ENCODE results near the gene TINAG.
"Not testable (repeated sequence)": the region's sequence is repeated elsewhere in the genome, so short reads cannot be mapped to it uniquely, and the experiment has no call there.

The TINAG gene

GRCh38 chr6:54320871-54321270 lies 12.6 kb downstream of the TINAG start:
- POLR2A ChIA-PET: no interaction called here
- CTCF ChIA-PET: no interaction called here
- no peak for DNase-seq (ENCODE audit: extremely low spot score)
- TF ChIP-seq ARNT (IDR thresholded peaks at IDR 0.05): no peak
- TF ChIP-seq BHLHE40 (IDR thresholded peaks at IDR 0.05; ENCODE audit: borderline replicate concordance): no peak
- no peak for TF ChIP-seq SP1 (IDR thresholded peaks at IDR 0.05)
- no peak for TF ChIP-seq FOXK2 (IDR thresholded peaks at IDR 0.05)
- TF ChIP-seq SUZ12 (IDR thresholded peaks at IDR 0.05): no peak
- TF ChIP-seq ELF4 (IDR thresholded peaks at IDR 0.05): no peak
- TF ChIP-seq FOXA1 (IDR thresholded peaks at IDR 0.05): no peak
- TF ChIP-seq LEF1 (IDR thresholded peaks at IDR 0.05; ENCODE audit: borderline replicate concordance): no peak
- TF ChIP-seq NFRKB (IDR thresholded peaks at IDR 0.05): no peak
- no peak for TF ChIP-seq CTBP1 (IDR thresholded peaks at IDR 0.05; ENCODE audit: borderline replicate concordance)
- no peak for TF ChIP-seq TARDBP (IDR thresholded peaks at IDR 0.05)
- no peak for TF ChIP-seq FOXM1 (IDR thresholded peaks at IDR 0.05; ENCODE audit: borderline replicate concordance)

- POLR2A ChIA-PET: no interaction called here
- DNase-seq (ENCODE audit: extremely low spot score): no peak
- CTCF ChIA-PET: no interaction called here
- TF ChIP-seq BHLHE40 (IDR thresholded peaks at IDR 0.05; ENCODE audit: borderline replicate concordance) (no peak), FOXA1 (IDR thresholded peaks at IDR 0.05) (no peak), CTBP1 (IDR thresholded peaks at IDR 0.05; ENCODE audit: borderline replicate concordance) (no peak), FOXK2 (IDR thresholded peaks at IDR 0.05) (no peak), SP1 (IDR thresholded peaks at IDR 0.05) (no peak), PKNOX1 (IDR thresholded peaks at IDR 0.05) (no peak), NFRKB (IDR thresholded peaks at IDR 0.05) (no peak), L3MBTL2 (conservative IDR thresholded peaks at IDR 0.05) (no peak), SUZ12 (IDR thresholded peaks at IDR 0.05) (no peak), ARNT (IDR thresholded peaks at IDR 0.05) (no peak), LEF1 (IDR thresholded peaks at IDR 0.05; ENCODE audit: borderline replicate concordance) (no peak), FOXM1 (IDR thresholded peaks at IDR 0.05; ENCODE audit: borderline replicate concordance) (no peak), ZNF384 (IDR thresholded peaks at IDR 0.05) (no peak), ELF4 (IDR thresholded peaks at IDR 0.05) (no peak), TARDBP (IDR thresholded peaks at IDR 0.05) (no peak), HDGF (IDR thresholded peaks at IDR 0.05; ENCODE audit: borderline replicate concordance) (no peak)
These were observed 19.4 kb downstream of the TINAG start for GRCh38 chr6:54327631-54328030.

GRCh38 chr6:54331571-54331970 lies 23.3 kb downstream of the TINAG start:
- DNase-seq (ENCODE audit: extremely low spot score); CTCF ChIA-PET; POLR2A ChIA-PET: not testable (repeated sequence)

- ChIA-PET CTCF (no interaction called here), POLR2A (no interaction called here)
- no peak for DNase-seq (ENCODE audit: extremely low spot score)
- TF ChIP-seq PKNOX1 (IDR thresholded peaks at IDR 0.05): no peak
- TF ChIP-seq FOXK2 (IDR thresholded peaks at IDR 0.05): no peak
- no peak for TF ChIP-seq L3MBTL2 (conservative IDR thresholded peaks at IDR 0.05)
- no peak for TF ChIP-seq ELF4 (IDR thresholded peaks at IDR 0.05)
- TF ChIP-seq BHLHE40 (IDR thresholded peaks at IDR 0.05; ENCODE audit: borderline replicate concordance): no peak
- TF ChIP-seq NFRKB (IDR thresholded peaks at IDR 0.05): no peak
- no peak for TF ChIP-seq SUZ12 (IDR thresholded peaks at IDR 0.05)
- TF ChIP-seq ARNT (IDR thresholded peaks at IDR 0.05): no peak
- TF ChIP-seq LEF1 (IDR thresholded peaks at IDR 0.05; ENCODE audit: borderline replicate concordance): no peak
- no peak for TF ChIP-seq ZNF384 (IDR thresholded peaks at IDR 0.05)
- TF ChIP-seq TARDBP (IDR thresholded peaks at IDR 0.05): no peak
- no peak for TF ChIP-seq SP1 (IDR thresholded peaks at IDR 0.05)
- TF ChIP-seq FOXM1 (IDR thresholded peaks at IDR 0.05; ENCODE audit: borderline replicate concordance): no peak
- no peak for TF ChIP-seq FOXA1 (IDR thresholded peaks at IDR 0.05)
- no peak for TF ChIP-seq CTBP1 (IDR thresholded peaks at IDR 0.05; ENCODE audit: borderline replicate concordance)
- TF ChIP-seq HDGF (IDR thresholded peaks at IDR 0.05; ENCODE audit: borderline replicate concordance): no peak
These were observed 27.6 kb downstream of the TINAG start for GRCh38 chr6:54335871-54336270.

- no peak for DNase-seq (ENCODE audit: extremely low spot score)
- ChIA-PET CTCF (no interaction called here), POLR2A (no interaction called here)
- TF ChIP-seq ELF4 (IDR thresholded peaks at IDR 0.05) (no peak), LEF1 (IDR thresholded peaks at IDR 0.05; ENCODE audit: borderline replicate concordance) (no peak), ARNT (IDR thresholded peaks at IDR 0.05) (no peak), NFRKB (IDR thresholded peaks at IDR 0.05) (no peak), FOXA1 (IDR thresholded peaks at IDR 0.05) (no peak), SUZ12 (IDR thresholded peaks at IDR 0.05) (no peak)
These were observed 45.7 kb downstream of the TINAG start for GRCh38 chr6:54353975-54354374.

- POLR2A ChIA-PET: no interaction called here
- CTCF ChIA-PET: no interaction called here
- TF ChIP-seq L3MBTL2 (conservative IDR thresholded peaks at IDR 0.05) (no peak), LEF1 (IDR thresholded peaks at IDR 0.05; ENCODE audit: borderline replicate concordance) (no peak), NFRKB (IDR thresholded peaks at IDR 0.05) (no peak), HDGF (IDR thresholded peaks at IDR 0.05; ENCODE audit: borderline replicate concordance) (no peak), SUZ12 (IDR thresholded peaks at IDR 0.05) (no peak), ARNT (IDR thresholded peaks at IDR 0.05) (no peak), FOXM1 (IDR thresholded peaks at IDR 0.05; ENCODE audit: borderline replicate concordance) (no peak), ELF4 (IDR thresholded peaks at IDR 0.05) (no peak)
- no peak for DNase-seq (ENCODE audit: extremely low spot score)
These were observed 46.4 kb downstream of the TINAG start for GRCh38 chr6:54354608-54355007.

- CTCF ChIA-PET: no interaction called here
These were observed 48.9 kb downstream of the TINAG start for GRCh38 chr6:54357141-54357540.

More at GRCh38 chr6:54357141-54357540, 48.9 kb downstream of the TINAG start:
- TF ChIP-seq NFRKB (IDR thresholded peaks at IDR 0.05) (no peak), SP1 (IDR thresholded peaks at IDR 0.05) (no peak), ELF4 (IDR thresholded peaks at IDR 0.05) (no peak), ARNT (IDR thresholded peaks at IDR 0.05) (no peak), SUZ12 (IDR thresholded peaks at IDR 0.05) (no peak), FOXA1 (IDR thresholded peaks at IDR 0.05) (no peak), L3MBTL2 (conservative IDR thresholded peaks at IDR 0.05) (no peak), FOXK2 (IDR thresholded peaks at IDR 0.05) (no peak), PKNOX1 (IDR thresholded peaks at IDR 0.05) (no peak), BHLHE40 (IDR thresholded peaks at IDR 0.05; ENCODE audit: borderline replicate concordance) (no peak), TARDBP (IDR thresholded peaks at IDR 0.05) (no peak), FOXM1 (IDR thresholded peaks at IDR 0.05; ENCODE audit: borderline replicate concordance) (no peak), CTBP1 (IDR thresholded peaks at IDR 0.05; ENCODE audit: borderline replicate concordance) (no peak), HDGF (IDR thresholded peaks at IDR 0.05; ENCODE audit: borderline replicate concordance) (no peak), ZNF384 (IDR thresholded peaks at IDR 0.05) (no peak), LEF1 (IDR thresholded peaks at IDR 0.05; ENCODE audit: borderline replicate concordance) (no peak)
- POLR2A ChIA-PET: no interaction called here
- no peak for DNase-seq (ENCODE audit: extremely low spot score)
